Non-pigmented ciliary epithelial cell (primary cell): Measurements from ENCODE around the gene HYAL2.

ENCODE experiments used
- DNase-seq: peaks from one replicate; pipeline ENCODE4 v3.0.0-alpha.2; 2010; ENCODE audit warnings: low read depth

HYAL2 gene

GRCh38 chr3:50330330-50330729, 7.8 kb upstream of the HYAL2 start:
- DNase-seq = no peak

- peak; percentile 82 for DNase-seq
Observed at GRCh38 chr3:50327943-50328691, 5.6 kb upstream of the HYAL2 start, which contains the start of gene TUSC2. Gene TUSC2, minus strand, starts transcription at chr3:50328223. Its CDS starts 124 bp downstream, at chr3:50328099.

- no peak for DNase-seq
Observed at GRCh38 chr3:50327129-50327528, 4.6 kb upstream of the HYAL2 start.

GRCh38 chr3:50326182-50326541, 3.6 kb upstream of the HYAL2 start:
- no peak for DNase-seq

- no peak for DNase-seq
Observed at GRCh38 chr3:50325497-50326181, 3.1 kb upstream of the HYAL2 start.

- no peak for DNase-seq
Observed at GRCh38 chr3:50325113-50325480, 2.6 kb upstream of the HYAL2 start.

- no peak for DNase-seq
Observed at GRCh38 chr3:50324351-50325112, 2.0 kb upstream of the HYAL2 start.

- no peak for DNase-seq
Observed at GRCh38 chr3:50323614-50324199, 1.2 kb upstream of the HYAL2 start.

GRCh38 chr3:50323092-50323600, 601 bp upstream of the HYAL2 start:
- DNase-seq = no peak

GRCh38 chr3:50322115-50322385, 495 bp downstream of the HYAL2 start:
- DNase-seq = no peak

GRCh38 chr3:50321336-50322114, 1.0 kb downstream of the HYAL2 start:
- DNase-seq = no peak

GRCh38 chr3:50320853-50321335, 1.7 kb downstream of the HYAL2 start:
- DNase-seq = no peak

GRCh38 chr3:50319894-50320625, 2.5 kb downstream of the HYAL2 start:
- no peak for DNase-seq

GRCh38 chr3:50319181-50319893, 3.2 kb downstream of the HYAL2 start:
- no peak for DNase-seq

GRCh38 chr3:50318615-50319014, 3.9 kb downstream of the HYAL2 start:
- no peak for DNase-seq

GRCh38 chr3:50318163-50318562, 4.4 kb downstream of the HYAL2 start:
- DNase-seq = no peak

- DNase-seq = no peak
Observed at GRCh38 chr3:50317300-50317699, 5.2 kb downstream of the HYAL2 start.

- DNase-seq = no peak
Observed at GRCh38 chr3:50316657-50317242, 5.8 kb downstream of the HYAL2 start.

- no peak for DNase-seq
Observed at GRCh38 chr3:50314816-50315215, 7.7 kb downstream of the HYAL2 start.

GRCh38 chr3:50314342-50314741, 8.2 kb downstream of the HYAL2 start:
- DNase-seq = no peak
